Stimulated activated memory B cell treated with anti-CD40 and anti-IgM and Interleukin-4, amounts not matched to agents 10 μg/mL and 1 μg/mL and 100 μg/mL, for 72 hours (primary cell): ENCODE measurements around the gene KRTAP10-1.
A peak's percentile ranks its signal among the peaks of the same experiment; 100 is the strongest.
"Not testable (repeated sequence)": the region's sequence is repeated elsewhere in the genome, so short reads cannot be mapped to it uniquely, and the experiment has no call there.

Experiments
- ATAC-seq: fragments of 150-1000 bp; cut with Tn5 transposase; 2 replicates; pipeline ENCODE4 v1.10.0; 2021
- H3K27ac Mint-ChIP-seq: one replicate; pipeline ENCODE4 v1.8.0; 2022; ENCODE audit warnings: mild to moderate bottlenecking, mixed read lengths
- H3K27me3 Mint-ChIP-seq: one replicate; pipeline ENCODE4 v1.8.0; 2022; ENCODE audit warnings: mixed read lengths
- H3K36me3 Mint-ChIP-seq: one replicate; pipeline ENCODE4 v1.8.0; 2022; ENCODE audit warnings: mixed read lengths
- H3K4me1 Mint-ChIP-seq: one replicate; pipeline ENCODE4 v1.8.0; 2022; ENCODE audit warnings: mixed read lengths
- H3K4me3 Mint-ChIP-seq: one replicate; pipeline ENCODE4 v1.8.0; 2022; ENCODE audit warnings: mild to moderate bottlenecking, moderate library complexity, mixed read lengths
- H3K9me3 Mint-ChIP-seq: one replicate; pipeline ENCODE4 v1.8.0; 2022; ENCODE audit warnings: mixed read lengths

Gene KRTAP10-1

DNA sequence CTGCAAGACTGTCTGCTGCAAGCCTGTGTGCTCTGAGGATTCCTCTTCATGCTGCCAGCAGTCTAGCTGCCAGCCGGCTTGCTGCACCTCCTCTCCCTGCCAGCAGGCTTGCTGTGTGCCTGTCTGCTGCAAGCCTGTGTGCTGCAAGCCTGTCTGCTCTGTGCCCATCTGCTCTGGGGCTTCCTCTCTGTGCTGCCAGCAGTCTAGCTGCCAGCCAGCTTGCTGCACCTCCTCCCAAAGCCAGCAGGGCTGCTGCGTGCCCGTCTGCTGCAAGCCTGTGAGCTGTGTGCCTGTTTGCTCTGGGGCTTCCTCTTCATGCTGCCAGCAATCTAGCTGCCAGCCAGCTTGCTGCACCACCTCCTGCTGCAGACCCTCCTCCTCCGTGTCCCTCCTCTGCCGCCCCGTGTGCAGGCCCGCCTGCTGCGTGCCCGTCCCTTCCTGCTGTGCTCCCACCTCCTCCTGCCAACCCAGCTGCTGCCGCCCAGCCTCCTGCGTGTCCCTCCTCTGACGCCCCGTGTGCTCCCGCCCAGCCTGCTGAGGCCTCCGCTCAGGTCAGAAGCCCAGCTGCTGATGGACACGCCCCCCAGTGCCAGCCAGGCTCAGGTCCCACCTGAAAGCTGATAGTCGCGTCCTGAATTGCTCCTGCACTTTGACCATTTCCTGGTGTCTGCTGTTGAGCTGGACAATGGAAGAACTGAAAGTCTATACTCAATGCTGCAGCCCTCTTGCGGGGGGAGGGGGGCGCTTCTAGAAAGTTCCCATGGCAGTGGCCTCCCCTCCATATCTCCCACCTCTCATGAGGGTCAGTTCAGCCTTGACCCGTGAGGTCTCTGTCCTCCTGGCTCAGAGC is 34.7 kb upstream of the KRTAP10-1 start:
- Mint-ChIP-seq H3K27me3 (peaks cover 71% of the 10 kb centered on the region), H3K9me3 (peaks cover 23% of the 10 kb centered on the region), H3K4me1 (peaks cover 11% of the 10 kb centered on the region), H3K4me3 (no peak overlapping the region), H3K36me3 (peaks cover 4% of the 10 kb centered on the region), H3K27ac (no peak overlapping the region)
- no peak for ATAC-seq

DNA sequence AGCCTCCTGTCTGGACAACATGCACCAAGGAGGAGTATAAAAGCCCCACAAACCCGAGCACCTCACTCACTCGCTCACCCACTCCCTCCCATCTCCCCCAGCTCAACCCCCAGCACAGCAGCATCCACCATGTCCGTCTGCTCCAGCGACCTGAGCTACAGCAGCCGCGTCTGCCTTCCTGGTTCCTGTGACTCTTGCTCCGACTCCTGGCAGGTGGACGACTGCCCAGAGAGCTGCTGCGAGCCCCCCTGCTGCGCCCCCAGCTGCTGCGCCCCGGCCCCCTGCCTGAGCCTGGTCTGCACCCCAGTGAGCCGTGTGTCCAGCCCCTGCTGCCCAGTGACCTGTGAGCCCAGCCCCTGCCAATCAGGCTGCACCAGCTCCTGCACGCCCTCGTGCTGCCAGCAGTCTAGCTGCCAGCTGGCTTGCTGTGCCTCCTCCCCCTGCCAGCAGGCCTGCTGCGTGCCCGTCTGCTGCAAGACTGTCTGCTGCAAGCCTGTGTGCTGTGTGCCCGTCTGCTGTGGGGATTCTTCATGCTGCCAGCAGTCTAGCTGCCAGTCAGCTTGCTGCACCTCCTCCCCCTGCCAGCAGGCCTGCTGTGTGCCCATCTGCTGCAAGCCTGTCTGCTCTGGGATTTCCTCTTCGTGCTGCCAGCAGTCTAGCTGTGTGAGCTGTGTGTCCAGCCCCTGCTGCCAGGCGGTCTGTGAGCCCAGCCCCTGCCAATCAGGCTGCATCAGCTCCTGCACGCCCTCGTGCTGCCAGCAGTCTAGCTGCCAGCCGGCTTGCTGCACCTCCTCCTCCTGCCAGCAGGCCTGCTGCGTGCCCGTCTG is 33.8 kb upstream of the KRTAP10-1 start, which contains the start of gene KRTAP10-4:
KRTAP10-4 (plus strand) TSS at position 100 of the 827 bp plus-strand sequence; CDS start at position 130, 30 bp downstream.
- H3K27me3 Mint-ChIP-seq: peaks cover 71% of the 10 kb centered on the region
- peaks cover 23% of the 10 kb centered on the region for H3K9me3 Mint-ChIP-seq
- not testable (repeated sequence) for H3K4me3 Mint-ChIP-seq, ATAC-seq, H3K36me3 Mint-ChIP-seq, H3K27ac Mint-ChIP-seq
- H3K4me1 Mint-ChIP-seq: peaks cover 15% of the 10 kb centered on the region

DNA sequence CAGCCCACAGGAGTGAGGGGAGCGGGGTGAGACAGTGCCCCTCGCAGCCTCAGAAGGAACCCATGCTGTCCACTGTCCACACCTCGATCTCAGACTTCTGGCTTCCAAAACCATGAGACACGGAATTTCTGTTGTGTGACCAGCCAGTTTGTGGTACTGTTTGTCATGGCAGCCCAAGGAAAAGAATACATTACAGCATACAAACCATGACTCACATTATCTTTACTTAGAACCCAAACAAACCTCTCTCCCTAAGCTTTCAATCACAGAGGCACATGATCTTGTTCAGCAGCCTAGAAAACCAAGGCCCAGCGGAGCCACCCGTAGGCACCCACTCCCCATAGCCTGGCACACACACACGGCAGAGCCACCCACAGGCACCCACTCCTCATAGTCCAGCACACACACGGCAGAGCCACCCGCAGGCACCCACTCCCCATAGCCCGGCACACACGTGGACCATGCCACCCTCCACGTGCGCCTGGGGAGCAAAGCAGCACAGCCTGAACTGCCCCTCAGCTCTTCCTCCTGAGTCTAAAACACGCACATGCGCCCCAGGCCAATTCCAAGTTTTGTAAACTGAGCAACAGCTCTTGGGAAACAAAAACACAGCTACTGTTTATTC is 33.1 kb upstream of the KRTAP10-1 start:
- no peak for ATAC-seq
- peaks cover 15% of the 10 kb centered on the region for H3K4me1 Mint-ChIP-seq
- H3K9me3 Mint-ChIP-seq: peaks cover 20% of the 10 kb centered on the region
- no peak overlapping the region for H3K27ac Mint-ChIP-seq
- no peak overlapping the region for H3K4me3 Mint-ChIP-seq
- H3K36me3 Mint-ChIP-seq: peaks cover 9% of the 10 kb centered on the region
- H3K27me3 Mint-ChIP-seq: peaks cover 73% of the 10 kb centered on the region

DNA sequence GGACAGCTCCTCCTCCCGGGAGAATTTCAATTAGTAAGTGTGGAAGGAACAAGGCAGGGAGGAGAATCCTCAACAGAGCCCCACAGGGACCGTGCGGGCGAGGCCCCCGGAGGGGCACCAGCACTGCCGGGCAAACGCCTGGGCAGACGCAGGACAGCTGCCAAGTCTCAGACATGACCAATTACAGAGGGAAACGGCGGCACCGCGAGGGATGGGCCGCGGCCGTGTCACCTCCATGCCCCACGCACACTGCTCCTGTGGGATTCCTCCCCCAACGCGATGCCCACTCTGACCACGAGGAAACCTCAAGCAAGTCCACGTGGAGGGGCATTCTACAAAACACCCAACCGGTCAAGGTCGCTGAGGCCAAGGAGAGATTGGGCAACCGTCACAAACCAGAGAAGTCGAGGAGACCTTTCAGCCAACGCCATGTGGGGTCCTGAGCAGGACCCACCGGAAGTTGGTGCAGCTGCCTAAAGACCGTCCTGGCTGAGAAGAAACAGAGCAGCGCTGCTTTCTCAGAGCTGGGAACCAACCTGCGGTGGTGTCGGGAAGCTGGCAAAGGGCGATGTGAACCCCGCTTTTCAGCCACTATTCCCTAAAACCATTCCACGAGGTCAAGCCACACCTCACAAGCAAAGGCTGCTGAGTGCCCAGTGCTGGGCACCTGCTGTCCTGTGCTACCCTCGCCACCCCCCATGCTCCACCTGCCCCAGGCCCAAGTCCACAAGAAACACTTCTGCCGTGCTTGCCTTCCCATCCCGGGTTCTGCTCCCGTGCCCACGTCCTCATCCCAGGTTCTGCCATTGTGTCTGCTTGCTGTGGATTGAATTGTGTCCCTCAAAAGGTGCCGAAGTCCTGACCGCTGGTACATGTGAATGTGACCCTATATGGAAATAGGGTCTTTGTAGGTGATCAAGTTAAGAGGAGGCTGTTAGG is 32.1 kb upstream of the KRTAP10-1 start:
- peaks cover 14% of the 10 kb centered on the region for H3K9me3 Mint-ChIP-seq
- H3K4me1 Mint-ChIP-seq: peaks cover 15% of the 10 kb centered on the region
- H3K27ac Mint-ChIP-seq: no peak overlapping the region
- no peak overlapping the region for H3K4me3 Mint-ChIP-seq
- ATAC-seq: no peak
- peaks cover 9% of the 10 kb centered on the region for H3K36me3 Mint-ChIP-seq
- peaks cover 73% of the 10 kb centered on the region for H3K27me3 Mint-ChIP-seq

DNA sequence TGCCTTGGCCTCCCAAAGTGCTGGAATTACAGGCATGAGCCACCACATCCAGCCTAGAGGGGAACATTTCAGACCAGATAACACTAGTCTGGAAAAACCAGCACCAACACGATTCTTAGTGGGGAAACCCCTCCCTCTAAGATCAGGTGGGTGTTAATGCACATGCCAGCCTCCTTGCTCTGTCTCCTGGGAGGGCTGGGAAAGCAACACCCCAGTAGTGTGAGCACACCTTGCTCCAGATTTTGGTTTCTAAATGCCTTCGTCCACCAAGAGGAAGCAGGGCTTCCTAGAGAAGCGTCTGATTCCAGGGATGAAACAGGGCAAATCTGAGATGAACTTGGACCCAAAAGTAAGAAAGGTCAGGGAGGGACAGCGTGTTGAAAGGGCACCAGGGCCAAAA is 31.3 kb upstream of the KRTAP10-1 start:
- no peak overlapping the region for H3K27ac Mint-ChIP-seq
- H3K4me3 Mint-ChIP-seq: no peak overlapping the region
- no peak for ATAC-seq
- H3K36me3 Mint-ChIP-seq: peaks cover 9% of the 10 kb centered on the region
- H3K4me1 Mint-ChIP-seq: peaks cover 20% of the 10 kb centered on the region
- H3K27me3 Mint-ChIP-seq: peaks cover 73% of the 10 kb centered on the region
- H3K9me3 Mint-ChIP-seq: peaks cover 10% of the 10 kb centered on the region

DNA sequence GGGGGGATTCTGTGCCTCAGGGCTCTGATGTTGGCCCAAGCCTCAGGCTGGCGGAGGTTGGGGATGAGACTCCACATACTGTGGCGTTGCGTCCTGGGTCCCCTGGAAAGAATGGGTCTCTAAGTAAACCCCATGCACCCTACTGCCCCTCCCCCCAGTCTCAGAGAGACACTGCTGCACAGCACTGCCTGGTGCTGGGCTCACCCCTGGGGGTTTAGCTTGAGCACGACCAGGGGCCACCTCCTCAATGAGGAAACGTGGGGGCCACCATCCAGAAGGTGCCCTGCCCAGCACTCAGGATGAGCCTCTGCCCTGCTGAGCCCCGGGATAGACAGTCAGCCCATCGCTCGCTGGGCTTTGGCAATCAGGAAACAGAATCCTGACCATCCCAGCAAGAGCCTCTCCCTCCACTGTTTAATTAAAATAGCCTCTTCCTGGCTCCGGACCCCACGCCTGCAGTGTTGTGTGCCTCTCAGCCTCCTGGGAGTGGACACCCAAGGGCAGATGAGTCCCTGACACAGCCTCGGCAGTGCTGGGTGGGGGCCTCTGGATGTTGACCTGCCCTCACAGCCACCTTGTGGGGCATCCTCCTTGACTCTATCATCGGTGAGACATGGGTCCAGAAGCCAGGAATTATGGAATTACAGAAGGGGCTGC is 30.0 kb upstream of the KRTAP10-1 start:
- Mint-ChIP-seq H3K36me3 (peaks cover 4% of the 10 kb centered on the region), H3K27ac (no peak overlapping the region), H3K27me3 (peaks cover 62% of the 10 kb centered on the region), H3K9me3 (peaks cover 4% of the 10 kb centered on the region), H3K4me1 (peaks cover 26% of the 10 kb centered on the region), H3K4me3 (no peak overlapping the region)
- ATAC-seq: no peak

DNA sequence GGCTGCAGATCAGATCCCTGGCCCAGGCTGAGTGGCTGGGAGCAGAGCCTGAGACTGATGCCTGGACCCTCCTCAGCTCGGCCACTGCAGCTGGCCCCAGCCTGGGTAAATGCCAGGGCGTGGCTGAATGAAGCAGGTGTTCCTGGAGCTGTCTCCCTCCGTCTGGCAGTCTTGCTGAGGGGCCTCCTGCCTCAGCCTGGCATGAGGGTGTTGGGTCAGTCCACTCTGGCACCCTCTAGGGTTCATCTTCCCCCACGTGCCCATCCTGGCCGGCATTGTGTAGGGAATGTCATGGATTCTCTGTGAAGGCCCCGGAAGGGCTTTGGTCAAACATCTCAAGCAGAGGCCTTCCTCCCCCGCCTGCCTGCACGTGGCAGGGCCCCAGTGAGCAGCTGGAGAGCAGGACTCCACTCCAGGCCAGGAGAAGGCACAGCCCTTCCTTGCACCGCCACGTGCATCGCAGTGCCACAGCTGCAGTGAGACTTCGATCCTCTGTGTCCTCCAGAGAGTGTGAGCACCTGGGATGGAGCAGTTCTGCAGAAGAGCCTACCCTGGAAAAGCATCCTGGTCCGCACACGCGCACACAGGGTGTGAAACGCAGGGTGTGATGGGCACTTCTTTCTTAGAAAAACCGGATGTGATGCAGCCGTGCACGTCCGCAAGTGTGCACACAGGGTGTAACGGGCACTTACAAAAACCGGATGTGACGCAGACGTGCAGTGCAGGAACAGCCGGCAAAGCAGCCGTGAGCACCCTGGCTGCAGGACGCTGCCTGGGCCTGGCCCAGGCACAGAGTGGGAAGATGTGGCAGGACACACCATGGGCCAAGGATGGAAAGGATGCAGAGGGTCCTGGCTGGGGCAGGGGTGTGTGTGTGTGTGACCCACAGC is 28.9 kb upstream of the KRTAP10-1 start:
- peaks cover 4% of the 10 kb centered on the region for H3K36me3 Mint-ChIP-seq
- no peak overlapping the region for H3K27ac Mint-ChIP-seq
- H3K27me3 Mint-ChIP-seq: peaks cover 51% of the 10 kb centered on the region
- no peak for ATAC-seq
- H3K9me3 Mint-ChIP-seq: peaks cover 4% of the 10 kb centered on the region
- peak overlapping the region; percentile 30 for H3K4me3 Mint-ChIP-seq
- H3K4me1 Mint-ChIP-seq: peaks cover 23% of the 10 kb centered on the region

DNA sequence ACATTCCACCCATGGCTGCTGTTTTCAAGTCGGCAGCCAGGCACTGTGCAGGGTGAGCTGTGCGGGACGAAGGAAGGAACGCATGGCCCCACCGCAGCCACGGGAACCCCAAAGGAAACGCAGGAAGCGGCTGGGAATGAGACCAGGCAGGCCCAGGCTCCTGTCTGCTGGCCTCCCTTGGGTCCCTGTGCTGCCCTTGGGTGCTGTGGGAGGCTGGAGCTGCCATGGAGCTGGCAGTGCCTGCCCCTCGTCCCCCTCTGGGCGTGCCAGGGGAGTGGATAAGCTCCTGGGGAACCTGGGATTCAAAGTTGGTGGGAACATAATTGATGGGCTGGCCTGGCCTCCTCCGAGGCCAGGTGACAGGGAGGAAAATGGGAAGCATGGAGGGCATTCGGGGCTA is 28.3 kb upstream of the KRTAP10-1 start:
- peaks cover 4% of the 10 kb centered on the region for H3K36me3 Mint-ChIP-seq
- peaks cover 45% of the 10 kb centered on the region for H3K27me3 Mint-ChIP-seq
- peaks cover 23% of the 10 kb centered on the region for H3K4me1 Mint-ChIP-seq
- peaks cover 5% of the 10 kb centered on the region for H3K9me3 Mint-ChIP-seq
- no peak overlapping the region for H3K4me3 Mint-ChIP-seq
- ATAC-seq: no peak
- H3K27ac Mint-ChIP-seq: no peak overlapping the region

DNA sequence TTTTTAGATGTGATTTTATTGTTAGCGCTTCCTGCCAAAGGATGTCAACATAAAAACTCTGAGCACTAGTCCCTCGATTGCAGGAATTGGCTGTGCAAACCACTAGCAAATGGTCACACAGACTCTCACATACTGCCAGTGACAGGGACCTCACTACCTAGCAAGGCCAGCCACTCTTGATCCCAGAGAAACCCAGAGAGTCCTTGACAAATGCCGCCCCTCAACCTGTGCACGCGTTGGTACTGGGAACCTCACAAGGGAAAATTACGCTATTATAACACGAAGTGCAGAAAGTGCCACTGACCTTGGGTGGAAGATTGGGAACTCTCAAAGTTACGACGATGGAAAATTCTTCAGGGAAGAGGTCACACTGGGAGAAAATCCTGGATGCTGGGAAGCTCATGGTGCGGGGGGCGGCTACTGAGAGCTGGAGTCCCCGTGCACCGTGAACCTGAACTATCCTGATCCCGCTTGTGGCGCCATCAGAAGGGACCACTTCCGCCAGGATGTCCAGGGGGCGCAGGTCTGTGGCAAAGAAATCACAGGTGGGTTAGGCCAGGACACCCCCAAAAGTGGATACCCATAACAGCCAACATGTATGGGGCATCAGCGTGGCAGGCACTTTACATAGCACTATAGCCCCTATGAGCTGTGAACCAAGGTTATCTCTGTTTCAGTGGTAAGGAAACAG is 27.6 kb upstream of the KRTAP10-1 start:
- Mint-ChIP-seq H3K36me3 (peaks cover 4% of the 10 kb centered on the region), H3K9me3 (peaks cover 10% of the 10 kb centered on the region), H3K4me3 (no peak overlapping the region), H3K27me3 (peaks cover 38% of the 10 kb centered on the region), H3K27ac (no peak overlapping the region), H3K4me1 (peaks cover 23% of the 10 kb centered on the region)
- ATAC-seq: no peak

DNA sequence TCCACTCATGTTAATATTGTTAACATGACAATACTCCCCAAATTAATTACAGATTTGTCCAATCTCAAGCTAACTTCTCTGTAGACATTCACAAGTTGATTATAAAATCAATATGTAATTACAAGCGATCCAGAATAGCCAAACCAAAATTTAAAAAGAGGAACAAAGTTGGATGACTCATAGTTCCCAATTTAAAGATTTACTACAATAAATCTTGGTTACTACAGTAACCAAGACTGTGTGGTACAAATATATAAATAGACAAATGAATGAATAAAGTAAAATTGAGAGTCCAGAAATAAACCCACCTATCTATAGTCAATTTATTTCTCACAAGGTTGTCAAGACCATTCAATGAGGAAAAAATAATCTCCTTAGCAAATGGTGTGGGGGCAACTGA is 26.4 kb upstream of the KRTAP10-1 start:
- Mint-ChIP-seq H3K4me3 (no peak overlapping the region), H3K27ac (no peak overlapping the region), H3K4me1 (peaks cover 31% of the 10 kb centered on the region), H3K36me3 (peaks cover 13% of the 10 kb centered on the region), H3K27me3 (peaks cover 26% of the 10 kb centered on the region), H3K9me3 (peaks cover 16% of the 10 kb centered on the region)
- peak; percentile 51 for ATAC-seq

DNA sequence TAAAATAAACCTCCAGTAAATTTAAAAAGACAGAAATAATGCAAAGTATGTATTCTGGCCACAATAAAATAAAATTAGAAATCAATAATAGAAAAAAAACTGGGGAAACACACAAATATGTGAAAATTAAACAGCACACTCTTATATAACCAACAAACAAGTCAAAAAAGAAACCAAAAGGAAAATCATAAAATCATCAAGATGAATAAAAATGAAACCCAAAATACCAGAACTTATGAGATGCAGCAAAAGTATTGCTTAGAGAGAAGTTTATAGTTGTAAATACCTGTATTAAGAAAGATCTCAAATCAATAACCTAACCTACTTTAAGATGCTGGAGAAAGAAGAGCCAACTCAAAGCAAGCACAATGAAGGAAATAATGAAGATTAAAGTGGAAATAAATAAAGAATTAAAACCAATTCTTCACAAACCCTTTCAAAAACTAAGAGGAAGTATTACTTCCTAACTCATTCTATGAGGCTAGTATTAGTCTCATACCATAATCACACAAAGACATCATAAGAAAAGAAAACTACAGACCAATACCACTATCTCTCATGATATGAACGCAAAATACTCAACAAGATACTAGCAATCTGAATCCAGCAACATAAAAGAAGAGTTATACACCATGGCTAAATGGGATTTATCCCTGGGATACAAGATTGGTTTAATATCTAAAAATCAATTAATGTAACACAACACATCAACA is 25.0 kb upstream of the KRTAP10-1 start:
- ATAC-seq: peak; percentile 71
- H3K9me3 Mint-ChIP-seq: peaks cover 20% of the 10 kb centered on the region
- peak overlapping the region; percentile 47 for H3K4me3 Mint-ChIP-seq
- H3K27me3 Mint-ChIP-seq: peaks cover 15% of the 10 kb centered on the region
- H3K36me3 Mint-ChIP-seq: peaks cover 19% of the 10 kb centered on the region
- H3K4me1 Mint-ChIP-seq: peaks cover 38% of the 10 kb centered on the region
- H3K27ac Mint-ChIP-seq: peak overlapping the region; percentile 57

DNA sequence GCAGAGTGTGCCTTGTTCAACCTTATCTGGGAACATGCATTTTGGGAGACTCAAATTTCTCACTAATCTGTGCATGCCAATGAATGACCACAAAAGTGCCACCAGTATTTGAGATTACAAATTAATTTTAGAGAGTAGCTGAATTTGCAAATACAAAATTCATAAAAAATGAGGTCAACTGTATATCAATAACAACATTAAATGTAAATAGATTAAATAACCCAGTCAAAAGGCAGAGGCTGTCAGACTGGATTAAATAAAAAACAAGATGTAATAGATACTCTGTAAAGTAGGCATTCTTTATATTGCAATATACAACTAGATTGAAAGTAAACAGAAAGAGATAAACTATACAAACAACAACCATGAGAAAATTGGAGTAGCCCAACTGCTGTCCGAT is 24.1 kb upstream of the KRTAP10-1 start:
- ATAC-seq: no peak
- H3K36me3 Mint-ChIP-seq: peaks cover 16% of the 10 kb centered on the region
- no peak overlapping the region for H3K4me3 Mint-ChIP-seq
- H3K9me3 Mint-ChIP-seq: peaks cover 20% of the 10 kb centered on the region
- H3K27ac Mint-ChIP-seq: no peak overlapping the region
- peaks cover 35% of the 10 kb centered on the region for H3K4me1 Mint-ChIP-seq
- H3K27me3 Mint-ChIP-seq: peaks cover 5% of the 10 kb centered on the region
